Stimulated activated CD8-positive, alpha-beta memory T cell treated with anti-CD3 and anti-CD28 coated beads, Interleukin-7, amount 100 ng/mL, for 1 hour (primary cell): ENCODE data around the gene RNH1.
"Not testable (repeated sequence)": the region's sequence is repeated elsewhere in the genome, so short reads cannot be mapped to it uniquely, and the experiment has no call there.

Experiments used
- DNase-seq, 2 donors: peaks; one replicate each; pipeline ENCODE4 v3.0.0-alpha.2; 2020; ENCODE audit warnings: low read depth in 2 of 2

RNH1 gene

DNA sequence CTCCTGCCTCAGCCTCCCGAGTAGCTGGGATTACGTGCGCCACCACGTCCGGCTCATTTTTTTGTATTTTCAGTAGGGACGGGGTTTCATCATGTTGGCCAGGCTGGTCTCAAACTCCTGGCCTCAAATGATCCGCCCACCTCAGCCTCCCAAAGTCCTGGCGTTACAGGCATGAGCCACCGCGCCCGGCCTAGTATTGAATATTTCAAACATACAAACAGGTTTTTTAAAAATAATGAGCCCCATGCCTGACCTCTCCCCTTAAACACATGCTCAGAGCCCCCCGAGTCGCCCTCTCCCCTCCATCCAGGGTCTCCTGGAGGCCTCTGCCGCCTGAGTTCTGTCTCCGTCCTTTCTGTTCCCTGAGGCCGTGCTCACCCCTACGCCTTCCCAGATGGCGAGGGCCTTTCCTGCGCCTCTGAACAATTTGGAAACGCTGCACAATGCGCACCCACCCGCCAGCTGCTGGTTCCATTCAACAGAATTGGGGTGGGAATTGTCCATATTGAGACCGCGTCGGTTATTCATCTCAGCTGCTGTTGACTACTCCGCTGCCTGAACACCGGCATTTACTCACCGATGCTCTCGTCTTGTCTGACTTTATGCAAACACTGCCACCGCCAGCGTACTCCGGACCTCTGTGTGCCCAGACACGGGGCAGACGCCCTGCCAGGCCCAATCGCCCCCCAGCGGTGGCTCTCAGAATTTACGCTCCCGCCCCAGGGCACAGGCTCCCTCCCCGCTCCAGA lies 13.6 kb upstream of the RNH1 start:
- no peak for DNase-seq

DNA sequence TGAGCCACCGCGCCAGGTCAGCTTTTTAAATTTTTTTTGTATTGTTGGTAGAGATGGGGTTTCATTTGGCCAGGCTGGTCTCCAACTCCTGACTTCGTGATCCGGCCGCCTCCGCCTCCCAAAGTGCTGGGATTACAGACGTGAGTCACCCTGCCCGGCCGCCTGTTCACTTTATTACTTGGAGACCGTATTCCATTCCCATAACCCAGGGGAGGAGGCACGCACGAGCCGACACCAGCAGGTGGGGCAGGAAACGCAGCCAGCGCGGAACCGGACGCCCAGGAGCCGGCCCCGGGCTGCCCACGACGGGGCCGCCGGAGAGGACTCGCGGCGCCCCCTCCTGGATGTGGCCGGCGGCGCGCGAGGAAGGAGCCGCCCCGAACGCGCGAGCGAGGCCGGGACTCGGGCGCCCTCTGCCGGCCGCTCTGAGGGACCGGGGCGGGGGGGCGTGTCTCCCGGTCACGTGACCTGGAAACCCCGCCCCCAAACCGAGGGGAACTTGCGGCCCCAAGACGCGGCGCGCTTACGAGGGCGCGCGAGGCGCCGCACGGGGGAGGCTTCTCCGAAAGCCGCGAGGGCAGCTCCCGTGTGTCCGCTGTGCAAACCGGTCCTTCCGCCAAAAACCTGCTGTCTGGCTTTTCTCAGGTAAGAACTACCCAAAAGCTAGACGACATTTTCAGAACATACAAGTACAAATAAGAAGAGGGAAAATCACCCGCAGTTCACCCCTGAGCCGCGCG lies 11.6 kb upstream of the RNH1 start:
- DNase-seq, result peak; percentile 79 to 83

DNA sequence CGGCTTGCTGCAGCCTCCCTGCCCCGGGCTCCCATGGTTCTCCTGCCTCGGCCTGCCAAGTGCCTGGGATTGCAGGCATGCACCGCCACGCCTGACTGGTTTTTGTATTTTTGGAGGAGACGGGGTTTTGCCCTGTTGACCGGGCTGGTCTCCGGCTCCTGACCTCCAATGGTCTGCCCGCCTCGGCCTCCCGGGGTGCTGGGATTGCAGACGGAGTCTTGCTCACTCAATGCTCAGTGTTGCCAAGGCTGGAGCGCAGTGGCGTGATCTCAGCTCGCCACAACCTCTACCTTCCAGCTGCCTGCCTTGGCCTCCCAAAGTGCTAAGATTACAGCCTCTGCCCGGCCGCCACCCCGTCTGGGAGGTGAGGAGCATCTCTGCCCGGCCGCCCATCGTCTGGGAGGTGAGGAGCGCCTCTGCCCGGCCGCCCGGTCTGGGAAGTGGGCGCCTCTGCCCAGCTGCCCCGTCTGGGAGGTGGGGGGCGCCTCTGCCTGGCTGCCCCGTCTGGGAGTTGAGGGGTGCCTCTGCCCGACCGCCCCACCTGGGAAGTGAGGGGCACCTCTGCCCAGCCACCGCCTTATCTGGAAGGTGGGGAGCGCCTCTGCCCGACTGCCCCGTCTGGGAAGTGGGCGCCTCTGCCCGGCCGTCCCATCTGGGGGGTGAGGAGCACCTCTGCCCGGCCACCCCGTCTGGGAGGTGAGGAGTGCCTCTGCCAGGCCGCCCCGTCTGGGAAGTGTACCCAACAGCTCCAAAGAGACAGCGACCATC lies 10.1 kb upstream of the RNH1 start:
- DNase-seq, result not testable (repeated sequence)

DNA sequence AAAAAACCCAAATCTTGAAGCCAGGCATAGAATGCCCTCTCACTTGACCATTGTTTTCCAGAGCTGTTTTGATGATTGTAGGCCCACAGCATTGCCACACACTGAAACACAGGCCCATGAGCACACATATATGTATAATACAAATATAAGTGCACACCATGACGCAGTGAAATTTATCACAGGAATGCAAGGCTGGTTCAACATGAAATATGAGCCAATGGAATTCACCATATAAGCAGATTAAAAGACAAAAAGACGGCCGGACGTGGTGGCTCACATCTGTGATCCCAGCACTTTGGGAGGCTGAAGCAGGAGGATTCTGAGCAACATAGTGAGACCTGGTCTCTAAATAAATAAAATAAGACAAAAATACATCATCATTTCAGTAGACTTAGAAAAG lies 9.4 kb upstream of the RNH1 start:
- DNase-seq, result no peak

DNA sequence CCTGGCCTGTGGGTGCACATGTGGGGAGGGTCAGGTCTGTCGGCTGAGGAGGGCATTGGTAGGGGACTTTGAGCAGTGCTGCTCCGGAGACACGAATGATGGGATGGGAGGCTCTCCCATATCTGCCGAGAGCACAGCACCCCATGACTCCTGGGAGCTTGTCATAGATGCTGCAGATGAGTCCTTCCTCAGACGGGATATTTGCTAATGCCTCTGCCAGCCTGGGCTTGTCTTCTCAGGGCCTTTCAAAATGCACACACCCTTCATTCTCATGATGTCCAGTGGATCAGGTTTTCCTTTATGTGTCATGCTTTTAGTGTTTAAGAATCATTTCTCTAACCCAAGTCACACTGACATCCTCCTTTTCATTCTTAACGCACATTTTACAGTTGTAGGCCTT lies 8.1 kb upstream of the RNH1 start:
- no peak for DNase-seq

DNA sequence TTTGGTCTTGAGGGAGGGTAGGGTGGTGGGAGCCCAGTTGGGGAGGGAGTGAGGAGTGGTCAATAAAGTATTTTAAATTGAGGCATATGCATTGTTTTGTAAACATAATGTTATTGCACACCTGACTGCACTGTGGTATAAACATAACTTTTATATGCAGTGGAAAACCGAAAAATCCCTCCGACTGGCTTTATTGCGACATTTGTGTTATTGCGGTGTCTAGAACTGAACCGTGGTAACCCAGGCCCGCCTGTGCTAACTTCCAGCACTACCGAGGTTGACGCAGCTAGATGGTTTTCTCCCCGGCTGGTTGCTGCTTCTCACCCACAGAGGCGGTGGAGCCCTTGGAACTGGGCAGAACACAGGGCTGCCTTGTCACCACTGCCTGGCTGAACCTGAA lies 7.6 kb upstream of the RNH1 start:
- no peak for DNase-seq

DNA sequence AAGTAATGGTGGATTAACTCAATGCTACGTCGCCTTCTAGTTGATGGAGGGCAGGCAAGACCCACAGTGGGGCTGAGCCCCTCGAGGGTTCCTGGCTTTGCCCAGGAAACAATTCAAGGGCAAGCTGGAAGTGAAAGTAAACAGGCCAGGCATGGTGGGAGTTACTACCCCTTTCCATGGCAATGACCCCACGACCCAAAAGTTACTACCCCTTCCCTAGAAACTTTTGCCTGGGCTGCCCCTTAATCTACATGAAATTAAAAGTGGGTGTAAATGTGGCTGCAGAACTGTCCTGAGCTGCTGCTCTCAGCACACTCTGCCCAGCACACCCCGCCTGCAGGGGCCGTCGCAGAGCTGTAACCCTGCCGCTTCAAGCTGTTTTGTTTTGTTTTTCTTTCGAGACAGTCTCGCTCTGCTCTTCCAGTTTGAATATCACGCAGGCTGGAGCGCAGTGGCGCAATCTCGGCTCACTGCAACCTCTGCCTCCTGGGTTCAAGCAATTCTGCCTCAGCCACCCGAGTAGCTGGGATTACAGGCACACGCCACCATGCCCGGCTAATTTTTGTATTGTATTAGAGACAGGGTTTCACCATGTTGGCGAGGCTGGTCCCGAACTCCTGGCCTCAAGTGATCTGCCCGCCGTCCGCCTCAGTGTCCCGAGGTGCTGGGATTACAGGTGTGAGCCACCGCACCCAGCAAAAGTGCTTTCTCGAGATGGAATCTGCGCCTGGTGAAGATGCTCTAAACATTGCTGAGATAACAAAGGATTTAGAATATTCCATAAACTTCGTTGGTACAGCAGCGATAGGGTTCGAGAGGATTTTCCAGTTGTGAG lies 5.9 kb upstream of the RNH1 start:
- DNase-seq, result no peak

DNA sequence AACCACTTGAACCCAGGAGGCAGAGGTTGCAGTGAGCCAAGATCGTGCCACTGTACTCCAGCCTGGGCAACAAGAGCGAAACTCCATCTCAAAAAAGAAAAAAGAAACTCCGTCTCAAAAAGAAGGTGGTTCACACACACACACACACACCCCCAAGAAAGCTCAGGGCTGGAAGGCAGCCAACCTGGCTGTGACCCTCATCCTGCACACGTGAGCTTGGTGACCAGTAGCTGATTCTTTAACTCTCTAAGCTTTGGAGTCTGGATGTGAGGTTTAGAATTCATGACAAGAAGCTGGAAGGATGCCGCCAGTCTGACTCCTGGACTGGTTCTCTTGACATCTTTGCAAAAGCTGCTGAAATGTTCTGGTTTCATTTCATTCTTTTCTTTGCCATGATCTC lies 1.9 kb upstream of the RNH1 start:
- DNase-seq, result no peak

DNA sequence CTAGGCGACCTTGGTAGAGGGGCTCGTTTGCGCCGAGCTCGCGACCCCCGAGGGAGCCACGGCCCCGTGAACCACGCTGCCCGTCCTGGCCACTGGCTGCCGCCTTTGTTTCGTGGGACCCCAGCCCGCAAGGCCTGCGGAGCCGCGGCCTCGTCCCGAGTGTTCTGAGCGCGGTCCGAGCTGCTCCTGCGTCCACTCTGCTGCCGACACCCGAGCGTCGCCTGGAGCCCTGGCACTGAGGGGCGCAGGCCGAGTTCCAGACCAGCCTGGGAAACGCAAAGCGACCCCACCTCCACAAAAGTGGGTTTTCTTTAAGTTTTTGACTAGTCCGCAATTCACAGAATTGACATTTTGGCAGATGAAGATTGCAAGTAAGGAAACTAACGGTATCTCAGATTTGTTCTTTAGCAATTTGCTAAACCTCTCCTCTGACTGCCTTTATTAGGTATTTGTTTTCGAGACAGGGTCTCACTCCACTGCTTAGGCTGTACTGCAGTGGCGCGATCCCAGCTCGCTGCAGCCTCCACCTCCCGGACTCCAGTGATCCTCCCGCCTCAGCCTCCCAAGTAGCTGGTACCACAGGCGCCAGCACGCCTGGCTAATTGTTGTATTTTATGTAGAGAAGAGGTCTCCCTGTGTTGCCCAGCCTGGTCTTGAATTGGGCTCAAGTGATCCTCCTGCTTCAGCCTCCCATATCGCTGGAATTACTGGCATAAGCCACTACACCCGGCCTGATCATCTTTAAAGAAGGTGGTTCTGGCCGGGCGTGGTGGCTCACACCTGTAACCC lies 879 bp upstream of the RNH1 start:
- DNase-seq, result no peak

DNA sequence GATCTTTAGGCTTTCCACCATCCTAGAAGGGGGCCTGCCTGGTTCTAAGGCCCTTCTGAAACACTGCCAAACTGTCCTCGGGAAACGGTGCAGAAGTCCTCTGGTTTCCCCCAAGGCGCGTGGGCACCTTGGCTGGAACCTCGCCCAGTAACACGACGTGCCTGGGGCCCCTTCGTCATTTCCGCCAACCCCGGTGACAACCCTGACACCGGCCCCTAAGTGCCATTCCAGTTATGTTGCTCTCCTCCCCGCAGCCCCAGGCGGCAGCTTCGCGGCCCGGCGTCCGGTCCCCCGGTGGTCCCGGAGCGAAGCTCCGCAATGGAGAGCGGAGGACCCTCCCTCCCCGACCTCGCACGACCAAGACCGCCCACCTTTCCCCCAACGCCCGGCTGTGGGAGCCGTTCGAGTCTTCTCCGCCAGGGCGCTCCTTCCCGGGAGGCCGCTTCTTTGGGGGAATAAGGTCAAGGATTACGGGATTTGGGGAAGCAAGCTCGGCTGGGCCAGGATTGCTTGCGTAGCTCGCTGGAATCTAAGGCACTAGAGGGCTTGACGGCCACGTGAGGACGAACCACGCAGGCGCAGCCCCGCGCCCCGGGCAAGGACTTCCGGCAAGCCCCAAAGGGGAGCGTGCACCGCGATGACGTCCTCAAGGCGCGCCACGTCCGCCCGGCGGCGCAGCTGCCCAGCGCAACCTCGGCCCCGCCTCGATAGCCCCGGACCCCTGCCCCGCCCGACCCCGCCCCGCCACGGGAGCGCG lies 626 bp downstream of the RNH1 start:
- DNase-seq, result peak; percentile 93 to 94

DNA sequence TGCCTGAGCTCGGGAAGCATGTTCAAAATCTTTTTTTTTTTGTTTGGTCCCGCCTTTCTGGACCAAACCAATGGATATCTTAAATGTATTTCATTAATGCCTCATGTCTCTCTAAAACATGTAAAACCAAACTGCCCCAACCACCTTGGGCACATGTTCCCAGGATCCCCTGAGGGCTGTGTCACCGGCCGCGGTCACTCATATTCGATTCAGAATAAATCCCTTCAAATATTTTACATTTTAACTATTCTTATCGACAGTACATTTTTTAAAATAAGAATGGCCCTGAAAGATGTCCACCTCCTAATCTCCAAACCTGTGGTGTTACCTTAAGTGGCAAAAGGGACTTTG lies 2.1 kb downstream of the RNH1 start:
- no peak for DNase-seq

DNA sequence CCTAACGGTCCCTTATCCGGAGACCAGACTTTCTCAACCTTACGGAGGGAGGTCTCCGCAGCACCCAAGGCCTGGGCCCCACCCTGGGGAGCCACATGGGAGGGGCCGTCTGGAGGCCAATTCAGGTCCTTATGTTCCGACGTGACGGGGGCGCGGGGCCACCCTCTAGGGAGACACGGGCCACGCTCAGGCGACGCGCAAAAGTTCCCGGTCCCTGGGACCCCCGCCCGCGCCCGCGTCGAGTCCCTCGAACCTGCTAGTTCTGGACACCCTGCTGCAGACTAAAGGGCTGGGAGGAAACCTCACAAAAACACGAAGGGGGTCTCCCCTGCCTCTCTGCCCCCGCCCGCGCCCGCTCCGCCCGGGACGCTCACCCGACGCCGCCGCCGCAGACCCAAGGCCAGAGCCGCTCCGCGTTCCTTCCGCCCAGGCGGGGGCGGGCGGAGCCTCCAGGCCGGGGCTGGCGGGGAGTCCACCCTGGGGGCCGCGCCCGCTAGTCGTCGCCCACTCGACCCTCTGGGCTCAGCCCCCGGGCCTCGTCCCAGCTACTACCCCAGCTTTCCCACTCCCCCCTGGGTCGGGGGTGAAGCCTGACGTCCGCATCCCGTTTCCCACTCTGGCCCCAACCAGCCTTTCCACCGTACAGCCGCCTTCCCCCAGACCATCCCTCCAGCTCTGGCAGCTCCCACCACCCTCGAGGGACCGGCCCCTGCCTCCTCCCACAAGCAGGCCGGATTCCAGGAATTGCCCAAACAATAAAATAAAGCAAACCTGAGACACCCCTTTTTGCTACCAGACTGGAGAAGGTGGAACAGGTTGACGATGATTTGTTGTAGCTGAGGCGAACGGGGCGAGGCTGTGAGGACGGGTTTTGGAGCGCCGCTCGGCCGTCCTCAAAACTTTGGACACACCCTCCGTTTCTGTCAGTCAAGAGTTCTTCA lies 2.7 kb downstream of the RNH1 start:
- no peak for DNase-seq

DNA sequence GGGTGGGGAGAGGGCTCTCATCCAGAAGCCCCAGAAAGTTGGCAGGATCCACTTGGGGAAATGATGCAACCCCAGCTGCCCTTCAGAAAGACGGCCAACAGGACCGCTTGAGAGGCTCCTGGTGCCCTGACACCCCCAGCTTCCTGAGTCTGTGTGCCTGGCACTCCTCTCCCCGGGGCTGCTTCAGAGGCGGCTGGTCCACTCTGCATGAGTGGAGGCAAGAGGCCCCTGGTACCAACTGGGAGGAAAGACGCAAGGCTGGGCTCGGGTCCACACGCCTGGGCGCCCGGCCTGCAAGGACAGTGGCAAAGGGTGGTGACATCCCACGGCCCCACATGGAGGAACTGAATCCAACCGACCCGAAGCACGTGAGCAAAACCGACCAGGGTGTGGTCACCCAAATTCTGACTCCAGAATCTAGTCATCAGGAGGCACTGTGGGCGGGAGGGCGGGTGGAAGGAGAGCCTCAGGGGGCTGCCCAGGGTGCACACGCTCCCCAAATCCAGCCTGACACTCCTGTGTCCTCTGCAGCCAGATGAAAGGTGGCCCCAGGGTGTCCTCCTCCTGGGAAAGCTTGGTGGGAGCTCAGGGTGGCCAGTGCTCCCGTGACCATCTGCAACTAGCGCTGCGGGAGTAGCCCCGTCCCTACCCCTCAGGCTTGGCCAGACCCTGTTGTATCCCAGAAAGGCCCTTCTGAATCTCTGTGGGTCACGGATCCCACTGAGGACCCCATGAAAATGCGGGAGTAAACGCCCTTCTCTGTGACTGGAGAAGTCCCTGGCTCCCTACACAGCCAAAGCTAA lies 3.7 kb downstream of the RNH1 start:
- no peak for DNase-seq

DNA sequence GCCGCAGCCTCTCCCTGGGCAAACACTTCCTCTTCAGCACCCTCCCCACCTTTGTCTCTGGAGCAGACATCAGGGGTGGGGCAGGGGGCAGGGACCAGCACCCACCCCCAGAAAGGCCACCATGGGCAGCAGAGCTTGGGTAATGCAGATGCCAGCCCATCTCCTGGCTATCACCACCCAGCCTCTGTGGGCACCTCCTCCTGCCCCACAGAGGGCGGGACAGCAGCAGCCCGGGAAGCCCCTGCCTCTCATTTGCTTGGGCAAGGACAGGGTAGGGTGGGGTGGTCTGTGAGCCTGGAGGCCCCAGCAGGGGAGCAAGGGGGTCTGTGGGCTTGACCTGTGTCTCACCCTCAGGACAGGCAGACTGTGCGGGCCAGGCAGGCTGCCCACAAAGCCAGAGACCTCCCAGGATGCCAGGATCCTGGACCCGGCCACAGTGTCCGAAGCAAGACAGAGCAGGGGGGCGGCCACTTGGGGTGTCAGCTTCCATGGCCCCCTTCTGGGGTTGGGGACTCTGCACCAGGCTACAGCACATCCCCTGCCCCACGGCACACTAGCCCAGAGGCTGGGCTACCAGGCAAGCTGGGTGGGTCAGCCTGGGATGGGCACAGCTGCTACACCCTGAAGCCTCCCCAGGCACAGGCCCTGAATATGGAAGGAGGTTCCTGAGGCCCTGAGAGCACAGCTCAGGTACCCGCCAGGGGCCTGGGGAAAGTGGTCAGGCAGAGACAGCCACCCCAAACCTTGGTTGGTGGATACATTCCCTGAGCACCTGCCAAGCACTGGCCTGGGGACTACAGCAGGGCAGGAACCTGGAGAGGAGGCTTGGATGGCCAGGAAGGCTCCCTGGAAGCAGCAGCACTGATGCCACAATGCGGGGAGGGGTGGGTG lies 4.5 kb downstream of the RNH1 start:
- DNase-seq, result no peak

DNA sequence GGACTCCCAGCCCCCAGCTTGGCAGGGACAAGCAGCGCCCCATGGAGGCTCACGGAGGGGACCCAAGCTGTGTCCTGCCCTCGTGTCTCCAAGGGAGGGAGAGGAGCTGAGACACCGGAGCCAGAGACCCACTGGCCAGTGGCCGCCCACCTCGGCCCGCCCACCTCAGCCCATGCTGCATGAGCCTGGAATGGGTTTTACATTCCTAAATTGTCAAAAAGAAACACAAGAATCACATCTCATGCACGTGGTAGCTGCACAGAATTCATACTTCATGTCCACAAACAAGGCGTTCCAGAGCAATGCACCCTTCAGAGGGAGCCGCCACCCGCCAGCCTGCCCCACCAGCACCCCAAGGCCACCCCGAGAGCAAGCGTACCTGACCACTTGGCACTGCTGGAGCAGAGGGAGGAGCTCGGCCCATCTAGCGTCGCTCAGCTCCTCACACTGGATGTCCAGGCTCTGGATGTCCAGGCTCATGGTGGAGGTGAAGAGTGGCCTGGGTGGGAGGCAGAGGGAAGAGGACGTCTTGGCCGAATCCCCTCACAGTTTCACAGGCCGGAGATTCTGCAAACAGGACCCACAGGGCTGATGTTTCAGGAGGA lies 5.3 kb downstream of the RNH1 start:
- DNase-seq, result no peak

DNA sequence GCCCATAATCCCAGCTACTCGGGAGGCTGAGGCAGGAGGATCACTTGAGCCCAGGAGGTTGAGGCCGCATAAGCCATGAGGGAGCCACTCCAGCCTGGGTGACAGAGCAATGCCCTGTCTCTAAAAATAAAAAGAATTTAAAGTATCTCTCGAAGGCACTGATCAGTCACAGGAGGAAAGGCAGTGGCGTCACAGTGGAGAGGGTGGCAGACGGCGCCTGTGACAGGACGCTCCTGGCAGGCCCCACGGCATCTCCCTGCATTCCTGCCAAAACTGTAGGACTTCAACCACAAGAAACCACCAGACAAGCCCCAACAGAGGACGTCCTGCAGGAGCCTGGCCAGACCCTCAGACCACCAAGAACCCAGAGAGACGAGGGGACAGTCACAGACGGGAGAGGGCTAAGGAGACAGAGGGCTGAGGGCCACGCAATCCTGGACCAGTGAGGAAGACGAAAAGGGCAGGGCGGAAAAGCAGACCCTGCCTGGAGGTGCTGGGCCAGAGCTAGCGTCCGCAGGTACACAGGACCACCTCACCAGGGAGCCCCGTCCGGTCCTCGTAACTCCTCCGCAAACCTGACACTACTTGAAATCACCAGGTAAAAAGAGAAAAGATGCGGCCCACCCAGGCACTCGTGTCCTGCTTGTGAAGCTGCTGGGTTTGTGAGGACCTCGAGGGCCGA lies 5.9 kb downstream of the RNH1 start:
- no peak for DNase-seq
